Tibial nerve (tissue), 3 donors: Measurements from ENCODE around the gene ZRANB1.

Experiments used
- POLR2A ChIP-seq, 2 donors: fragments of 450-650 bp; IDR thresholded peaks; one replicate each; pipeline ENCODE4 v1.6.1; 2017; ENCODE audit warnings: antibody characterized with exemption in 2 of 2, mild to moderate bottlenecking in 2 of 2, moderate library complexity in 2 of 2
- TF ChIP-seq, protein P1 (sequence below), 5 experiments: fragments of 200-600 bp in 3 of 5; fragments of 450-650 bp in 2 of 5; sonication (generic) in 3 of 5; IDR thresholded peaks; one replicate each; pipeline ENCODE4 v1.5.1; 2016 to 2019; ENCODE audit warnings: antibody characterized with exemption in 5 of 5, mild to moderate bottlenecking in 3 of 5, moderate library complexity in 2 of 5

DNA sequence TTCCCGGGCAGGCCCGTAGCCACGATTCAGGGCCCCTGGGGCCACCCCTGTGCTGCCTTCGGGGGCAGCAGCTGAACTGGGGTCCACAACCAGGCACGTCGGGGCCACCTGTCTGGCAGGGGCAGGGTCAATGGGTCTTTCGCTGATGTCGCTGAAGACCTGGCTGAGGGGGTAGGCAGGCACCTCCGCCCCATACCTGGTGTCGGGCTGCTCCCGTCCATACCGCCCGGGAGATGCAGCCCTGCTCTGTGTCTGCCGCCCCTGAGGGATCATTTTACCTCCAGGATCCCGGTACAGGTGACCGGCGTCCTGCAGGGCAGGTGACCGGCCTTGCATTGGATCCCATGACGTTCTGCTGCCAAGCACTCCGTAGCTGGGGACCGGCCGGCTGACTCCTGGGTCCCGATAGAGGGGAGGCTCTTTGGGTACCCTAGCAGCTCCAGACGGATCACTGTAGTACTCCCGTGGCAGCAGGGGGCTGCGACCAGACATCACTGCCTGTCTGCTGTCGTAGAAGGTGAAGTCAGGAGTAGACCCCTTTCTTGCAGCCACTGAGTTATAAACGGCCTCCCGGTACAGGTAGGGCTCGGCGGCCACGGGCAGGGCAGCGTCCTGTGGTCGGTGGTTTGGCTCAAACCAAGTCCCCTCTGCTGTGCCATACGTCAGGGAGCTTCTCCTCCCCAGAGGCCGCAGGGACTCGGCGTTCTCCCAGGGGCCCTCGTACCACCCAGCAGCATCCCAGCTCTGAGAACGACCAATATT, 85.2 kb downstream of the ZRANB1 start:
- TF ChIP-seq, protein P1, sequence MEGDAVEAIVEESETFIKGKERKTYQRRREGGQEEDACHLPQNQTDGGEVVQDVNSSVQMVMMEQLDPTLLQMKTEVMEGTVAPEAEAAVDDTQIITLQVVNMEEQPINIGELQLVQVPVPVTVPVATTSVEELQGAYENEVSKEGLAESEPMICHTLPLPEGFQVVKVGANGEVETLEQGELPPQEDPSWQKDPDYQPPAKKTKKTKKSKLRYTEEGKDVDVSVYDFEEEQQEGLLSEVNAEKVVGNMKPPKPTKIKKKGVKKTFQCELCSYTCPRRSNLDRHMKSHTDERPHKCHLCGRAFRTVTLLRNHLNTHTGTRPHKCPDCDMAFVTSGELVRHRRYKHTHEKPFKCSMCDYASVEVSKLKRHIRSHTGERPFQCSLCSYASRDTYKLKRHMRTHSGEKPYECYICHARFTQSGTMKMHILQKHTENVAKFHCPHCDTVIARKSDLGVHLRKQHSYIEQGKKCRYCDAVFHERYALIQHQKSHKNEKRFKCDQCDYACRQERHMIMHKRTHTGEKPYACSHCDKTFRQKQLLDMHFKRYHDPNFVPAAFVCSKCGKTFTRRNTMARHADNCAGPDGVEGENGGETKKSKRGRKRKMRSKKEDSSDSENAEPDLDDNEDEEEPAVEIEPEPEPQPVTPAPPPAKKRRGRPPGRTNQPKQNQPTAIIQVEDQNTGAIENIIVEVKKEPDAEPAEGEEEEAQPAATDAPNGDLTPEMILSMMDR (IDR thresholded peaks at IDR 0.05), result no peak
- no peak for TF ChIP-seq POLR2A (IDR thresholded peaks at IDR 0.05)
